NCI-H146 treated with DMSO at 0.1 percent for 48 hours (cell line): ENCODE data around the gene ATP6V1E1.
"Not testable (repeated sequence)": the region's sequence is repeated elsewhere in the genome, so short reads cannot be mapped to it uniquely, and the experiment has no call there.

Experiments used
- DNase-seq: peaks from one replicate; lab custom pipeline; 2025; ENCODE audit not compliant: unreplicated experiment; lab: John Stamatoyannopoulos, UW

The ATP6V1E1 gene

DNA sequence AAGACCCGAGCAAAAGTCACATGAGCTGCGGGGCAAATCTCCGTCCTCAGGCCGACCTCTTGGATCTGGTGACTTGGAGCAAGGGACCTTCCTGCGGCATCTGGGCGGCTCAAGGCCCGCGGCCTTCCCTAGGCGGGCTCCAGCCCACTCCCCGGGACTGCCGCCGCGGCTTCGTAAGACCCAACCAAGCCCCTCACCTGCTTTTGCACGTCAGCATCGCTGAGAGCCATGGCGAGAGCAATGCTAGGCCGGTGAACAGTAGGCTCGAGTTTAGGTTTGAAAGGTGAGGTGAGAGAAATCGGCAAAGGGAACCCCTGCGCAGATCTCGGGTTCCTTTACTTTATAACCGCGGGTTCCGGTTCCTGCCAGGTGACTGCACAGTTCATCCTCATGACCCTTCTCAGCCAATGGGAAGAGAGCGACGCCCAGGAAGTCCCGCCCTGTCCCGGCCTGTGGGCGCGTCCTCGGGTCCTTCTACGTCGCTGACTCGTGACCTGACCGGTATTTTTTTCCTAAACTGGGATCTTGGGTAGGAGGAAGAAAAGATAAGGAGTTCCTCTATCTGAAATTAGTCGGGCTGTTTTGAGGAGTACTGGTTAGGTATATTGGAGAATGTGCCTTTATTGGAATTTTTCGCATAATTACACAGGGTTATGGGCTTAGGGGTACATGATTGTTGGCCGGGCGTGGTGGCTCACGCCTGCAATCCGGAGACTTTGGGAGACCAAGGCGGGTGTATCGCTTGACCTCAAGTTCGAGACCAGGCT lies at the start of gene ATP6V1E1:
Gene ATP6V1E1, minus strand, starts transcription at position 344 of the 767 bp plus-strand sequence. Its CDS starts 114 bp downstream, at position 230.
- DNase-seq: peak; percentile 83

DNA sequence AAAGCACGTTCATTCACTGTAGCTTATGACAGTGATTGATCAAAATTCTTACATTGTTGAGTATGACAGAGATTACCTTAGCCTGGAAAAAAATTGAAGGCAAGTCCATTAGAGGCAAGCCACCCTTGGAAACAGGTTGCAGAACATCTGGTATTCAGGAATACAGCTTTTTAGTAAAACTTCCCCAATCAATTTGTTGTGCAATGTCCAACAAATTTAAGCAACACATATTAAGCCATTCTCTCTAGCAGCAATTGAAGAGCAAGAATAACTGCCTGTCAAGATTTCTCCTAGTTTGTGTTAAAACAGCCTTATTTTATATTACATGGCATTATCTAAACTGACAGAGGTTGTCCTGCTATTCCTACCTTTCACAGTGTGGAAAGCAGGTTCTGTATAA lies 47.0 kb upstream of the ATP6V1E1 start:
- no peak for DNase-seq

DNA sequence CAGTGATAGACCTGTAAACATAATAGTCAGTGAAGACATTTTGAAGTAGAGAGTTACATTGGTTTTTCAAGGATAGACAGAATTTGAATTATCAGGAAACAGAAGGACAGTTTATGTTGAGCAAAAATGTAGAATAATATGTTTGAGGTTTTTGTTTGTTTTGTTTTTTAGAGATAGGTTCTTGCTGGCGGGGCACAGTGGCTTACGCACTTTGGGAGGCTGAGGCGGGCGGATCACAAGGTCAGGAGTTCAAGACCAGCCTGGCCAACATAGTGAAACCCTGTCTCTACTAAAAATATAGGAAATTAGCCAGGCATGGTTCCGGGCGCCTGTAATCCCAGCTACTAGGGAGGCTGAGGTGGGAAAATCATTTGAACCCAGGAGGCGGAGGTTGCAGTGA lies 45.6 kb upstream of the ATP6V1E1 start:
- DNase-seq: no peak

DNA sequence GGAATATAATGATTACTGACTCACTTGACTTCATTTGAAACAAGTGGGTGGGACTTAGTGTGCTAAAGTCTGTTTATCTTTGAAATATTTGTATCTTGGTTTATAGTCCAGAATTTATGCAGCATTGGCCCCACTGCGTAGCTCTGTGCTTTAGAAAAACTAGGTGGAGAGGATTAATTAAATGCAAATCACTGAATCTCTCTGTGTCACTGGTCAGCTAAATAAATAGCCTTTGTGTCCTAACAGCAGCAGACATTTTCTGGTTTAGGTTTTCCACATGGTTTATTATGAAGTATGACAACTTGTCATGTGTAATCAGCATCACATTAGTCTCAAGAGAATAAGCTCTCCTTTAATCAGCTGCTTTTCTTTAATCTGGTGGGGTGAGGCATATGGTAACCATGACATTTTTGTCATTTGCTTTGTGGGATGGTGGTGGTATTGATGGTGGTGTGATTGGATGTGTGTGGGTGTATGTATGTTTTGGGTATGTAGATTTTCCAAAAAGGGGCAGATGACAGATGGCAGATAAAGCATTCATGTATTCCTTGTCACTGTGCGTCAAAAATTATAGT lies 44.0 kb upstream of the ATP6V1E1 start:
- no peak for DNase-seq

DNA sequence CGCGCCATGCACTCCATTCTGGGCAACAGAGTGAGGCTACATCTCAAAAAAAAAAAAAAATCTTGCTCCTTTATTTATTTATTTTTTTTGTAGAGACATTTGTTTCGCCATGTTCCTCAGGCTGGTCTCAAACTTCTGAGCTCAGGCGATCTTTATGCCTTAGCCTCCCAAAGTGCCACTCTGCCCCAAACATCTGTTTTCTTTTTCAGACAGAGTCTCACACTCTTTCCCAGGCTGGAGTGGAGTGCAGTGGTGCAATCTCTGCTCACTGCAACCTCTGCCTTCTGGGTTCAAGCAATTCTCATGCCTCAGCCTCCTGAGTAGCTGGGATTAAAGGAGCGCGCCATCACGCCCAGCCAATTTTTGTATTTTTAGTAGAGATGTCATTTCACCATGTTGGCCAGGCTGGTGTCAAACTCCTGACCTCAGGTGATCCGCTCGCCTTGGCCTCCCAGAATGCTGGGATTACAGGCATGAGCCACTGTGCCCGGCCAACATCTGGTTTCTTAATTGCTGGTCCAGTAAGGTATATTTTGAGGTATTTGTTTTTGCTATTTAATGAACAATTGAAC lies 43.1 kb upstream of the ATP6V1E1 start:
- not testable (repeated sequence) for DNase-seq

DNA sequence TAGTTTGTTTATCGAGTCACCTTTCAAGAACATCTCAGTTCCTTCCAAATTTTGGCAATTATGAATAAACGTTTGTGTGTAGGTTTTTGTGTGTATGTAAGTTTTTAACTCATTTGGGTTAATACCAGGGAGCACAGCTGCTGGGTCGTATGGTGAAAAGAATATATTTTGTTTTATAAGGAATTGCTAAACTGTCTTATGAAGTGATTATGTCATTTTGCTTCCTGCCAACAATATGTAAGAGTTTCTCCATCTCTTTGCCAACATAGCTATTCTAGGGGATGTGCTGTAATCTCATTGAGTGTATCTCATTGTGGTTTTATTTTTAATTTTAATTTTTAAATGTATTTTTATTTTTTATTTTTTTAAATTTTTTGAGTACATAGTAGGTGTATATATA lies 37.3 kb upstream of the ATP6V1E1 start:
- DNase-seq: no peak

DNA sequence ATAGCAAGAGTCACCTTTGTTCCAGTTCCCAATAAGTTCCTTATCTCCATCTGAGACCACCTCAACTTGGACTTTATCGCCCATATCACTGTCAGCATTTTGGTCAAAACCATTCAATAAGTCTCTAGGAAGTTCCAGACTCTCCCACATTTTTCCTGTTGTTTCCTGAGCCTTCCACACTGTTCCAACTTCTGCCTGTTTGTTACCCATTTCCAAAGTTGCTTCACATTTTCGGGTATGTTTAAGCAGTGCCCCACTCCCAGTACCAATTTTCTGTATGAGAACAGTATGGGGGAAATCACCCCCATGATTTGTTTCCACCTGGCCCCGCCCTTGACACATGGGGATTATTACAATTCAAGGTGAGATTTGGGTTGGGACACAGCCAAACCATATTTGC lies 36.7 kb upstream of the ATP6V1E1 start:
- DNase-seq: no peak

DNA sequence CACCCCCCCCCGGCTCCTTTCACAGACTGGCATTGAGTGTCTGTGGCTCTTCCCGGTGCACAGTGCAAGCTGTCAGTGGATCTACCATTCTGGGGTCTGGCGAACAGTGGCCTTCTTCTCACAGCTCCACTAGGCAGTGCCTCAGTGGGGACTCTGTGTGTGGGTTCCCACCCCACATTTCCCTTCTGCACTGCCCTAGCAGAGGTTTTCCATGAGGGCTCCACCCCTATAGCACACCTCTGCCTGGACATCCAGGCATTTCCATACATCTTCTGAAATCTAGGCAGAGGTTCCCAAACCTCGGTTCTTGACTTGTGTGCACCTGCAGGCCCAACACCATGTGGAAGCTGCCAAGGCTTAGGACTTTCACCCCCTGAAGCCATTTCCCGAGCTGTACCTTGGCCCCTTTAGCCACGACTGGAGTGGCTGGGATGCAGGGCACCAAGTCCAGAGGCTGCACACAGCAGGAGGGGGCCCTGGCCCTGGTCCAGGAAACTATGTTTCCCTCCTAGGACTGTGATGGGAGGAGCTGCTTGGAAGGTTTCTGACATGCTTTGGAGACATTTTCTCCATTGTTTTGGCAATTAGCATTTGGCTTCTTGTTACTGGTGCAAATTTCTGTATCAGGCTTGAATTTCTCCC lies 36.0 kb upstream of the ATP6V1E1 start:
- no peak for DNase-seq

DNA sequence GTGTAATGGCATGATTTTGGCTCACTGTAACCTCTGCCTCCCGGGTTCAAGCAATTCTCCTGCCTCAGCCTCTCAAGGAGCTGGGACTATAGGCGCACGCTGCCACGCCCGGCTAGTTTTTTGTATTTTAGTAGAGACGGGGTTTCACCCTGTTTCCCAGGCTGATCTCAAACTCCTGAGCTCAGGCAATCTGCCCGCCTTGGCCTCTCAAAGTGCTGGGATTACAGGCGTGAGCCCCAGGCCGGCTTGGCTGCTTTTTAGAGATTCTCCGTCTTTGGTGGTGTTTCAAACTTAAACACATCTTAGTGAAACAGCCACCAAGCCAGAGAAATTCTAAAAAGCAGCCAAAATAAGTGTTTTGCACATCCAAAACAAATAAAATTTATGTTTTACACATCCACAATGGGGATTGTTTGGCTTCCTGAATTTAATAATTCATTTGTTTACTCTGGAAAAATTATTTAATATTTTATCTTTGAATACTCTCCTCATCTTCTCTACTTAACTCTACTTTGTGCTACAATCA lies 28.4 kb upstream of the ATP6V1E1 start:
- DNase-seq: no peak

DNA sequence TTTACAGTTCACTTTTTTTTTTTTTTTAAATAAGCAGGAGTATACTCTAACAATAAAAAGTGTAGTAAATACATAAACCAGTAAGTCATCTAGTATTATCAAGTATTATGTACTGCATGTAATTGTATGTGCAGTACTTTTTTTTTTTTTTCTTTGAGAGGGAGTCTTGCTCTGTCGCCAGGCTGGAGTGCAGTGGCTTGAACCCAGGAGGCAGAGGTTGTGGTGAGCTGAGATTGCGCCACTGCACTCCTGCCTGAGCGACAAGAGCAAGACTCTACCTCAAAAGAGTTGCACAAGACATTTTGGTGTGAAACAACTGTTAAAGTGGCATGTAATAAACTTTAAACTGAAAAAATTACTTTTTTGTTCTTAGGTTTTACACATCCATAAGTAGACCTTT lies 26.7 kb upstream of the ATP6V1E1 start:
- no peak for DNase-seq

DNA sequence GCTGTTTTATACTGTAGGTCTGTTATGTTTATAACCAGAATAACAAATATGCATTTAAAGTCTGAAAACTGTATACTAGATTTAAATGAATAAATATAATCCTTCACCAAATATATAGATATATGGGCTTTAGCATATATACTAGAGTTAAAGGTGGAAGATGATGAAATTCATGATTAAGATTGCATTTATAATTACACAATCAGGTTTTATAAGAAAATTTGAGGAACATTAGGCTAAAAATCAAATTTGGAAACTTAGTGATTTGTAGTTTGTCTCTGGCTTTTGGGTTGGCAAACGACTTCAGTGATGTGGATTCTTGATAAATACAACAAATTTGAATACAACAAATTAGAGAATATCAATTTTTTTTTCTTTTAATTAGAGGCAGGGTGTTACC lies 20.0 kb upstream of the ATP6V1E1 start:
- no peak for DNase-seq

DNA sequence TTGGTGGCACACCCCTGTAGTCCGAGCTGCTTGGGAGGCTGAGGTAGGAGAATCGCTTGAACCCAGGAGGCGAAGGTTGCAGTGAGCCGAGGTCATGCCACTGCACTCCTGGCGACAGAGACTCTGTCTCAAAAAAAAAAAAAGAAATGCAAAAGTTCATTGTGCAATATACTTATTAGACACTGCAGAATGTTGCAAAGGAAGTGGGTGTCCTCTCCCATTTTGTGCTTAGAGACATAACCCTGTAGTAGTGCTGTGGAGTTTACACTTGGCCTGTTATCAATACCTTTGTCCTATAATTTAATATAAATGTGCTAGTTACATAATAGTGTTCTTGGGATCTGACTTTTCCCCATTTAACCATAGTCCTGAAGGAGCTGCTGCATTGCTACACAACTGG lies 19.4 kb upstream of the ATP6V1E1 start:
- no peak for DNase-seq

DNA sequence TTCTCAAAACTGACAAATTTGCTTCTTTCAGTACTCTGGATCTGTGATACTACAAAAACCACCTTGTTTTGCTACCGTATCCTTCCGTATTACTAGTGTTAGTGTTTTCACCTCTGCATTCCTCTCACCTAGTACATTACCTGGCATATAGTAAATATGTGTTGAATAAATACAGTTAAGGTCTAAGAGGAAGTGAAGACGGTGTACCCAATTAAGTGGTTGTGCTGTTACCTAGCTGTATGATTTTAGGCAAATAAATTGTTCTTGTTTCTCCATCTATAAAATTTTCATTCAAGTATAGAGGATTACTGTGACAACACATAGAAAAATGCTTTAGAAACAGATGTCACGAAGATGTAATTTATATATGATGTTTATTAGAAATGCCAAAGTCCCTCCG lies 18.9 kb upstream of the ATP6V1E1 start:
- no peak for DNase-seq

DNA sequence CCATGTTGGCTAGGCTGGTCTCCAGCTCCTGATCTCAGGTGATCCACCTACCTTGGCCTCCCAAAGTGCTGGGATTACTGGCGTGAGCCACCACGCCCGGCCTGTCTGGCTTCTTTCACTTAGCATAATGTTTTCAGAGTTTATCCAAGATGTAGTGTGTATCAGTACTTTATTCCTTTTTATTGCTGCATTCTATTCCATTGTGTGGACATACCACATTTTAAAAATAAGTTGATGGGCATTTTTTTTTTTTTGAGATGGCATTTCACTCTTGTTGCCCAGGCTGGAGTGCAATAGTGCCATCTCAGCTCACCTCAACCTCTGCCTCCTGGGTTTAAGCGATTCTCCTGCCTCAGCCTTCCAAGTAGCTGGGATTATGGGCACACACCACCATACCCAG lies 13.8 kb upstream of the ATP6V1E1 start:
- not testable (repeated sequence) for DNase-seq

DNA sequence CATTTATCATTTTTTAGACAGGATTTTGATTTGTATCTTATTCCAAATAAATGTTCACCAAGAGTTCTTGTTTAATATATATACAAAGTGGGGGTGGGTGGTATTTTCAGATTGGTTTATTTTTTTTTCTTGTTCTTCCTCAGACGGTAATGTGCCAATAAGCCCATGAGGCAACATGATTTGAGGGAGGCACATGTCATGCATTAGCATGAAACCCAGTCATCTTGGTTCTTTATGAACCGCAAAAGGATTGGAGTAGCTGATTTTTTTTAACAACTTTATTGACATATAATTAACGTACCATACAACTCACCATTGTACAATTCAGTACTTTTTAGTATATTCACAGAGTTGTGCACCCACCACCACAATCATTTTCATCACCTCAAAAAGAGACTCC lies 12.7 kb upstream of the ATP6V1E1 start:
- DNase-seq: no peak

DNA sequence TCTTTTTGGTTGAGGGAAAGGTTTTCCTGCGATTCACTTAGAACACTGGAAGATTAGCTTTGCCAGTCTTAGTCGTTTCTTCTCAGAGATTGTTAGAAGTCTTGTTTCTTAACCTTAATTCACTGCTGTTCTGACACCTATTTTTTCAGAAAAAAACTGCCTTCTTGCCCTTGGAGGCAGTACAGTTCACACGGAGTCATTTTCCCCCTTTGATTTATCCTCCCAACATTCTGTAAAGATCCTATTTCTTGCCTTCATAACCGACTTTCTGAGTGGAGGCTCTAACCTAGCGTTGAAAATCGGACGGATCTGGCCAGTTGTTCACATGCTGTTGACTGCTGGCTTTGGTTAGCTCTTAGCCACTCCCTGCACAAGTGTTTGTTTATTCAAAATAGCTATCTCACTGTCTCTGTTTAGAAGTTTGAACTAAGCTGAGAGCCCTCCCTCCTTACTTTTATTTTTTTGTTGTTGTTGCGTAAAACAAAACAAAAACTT lies 10.7 kb upstream of the ATP6V1E1 start:
- no peak for DNase-seq

DNA sequence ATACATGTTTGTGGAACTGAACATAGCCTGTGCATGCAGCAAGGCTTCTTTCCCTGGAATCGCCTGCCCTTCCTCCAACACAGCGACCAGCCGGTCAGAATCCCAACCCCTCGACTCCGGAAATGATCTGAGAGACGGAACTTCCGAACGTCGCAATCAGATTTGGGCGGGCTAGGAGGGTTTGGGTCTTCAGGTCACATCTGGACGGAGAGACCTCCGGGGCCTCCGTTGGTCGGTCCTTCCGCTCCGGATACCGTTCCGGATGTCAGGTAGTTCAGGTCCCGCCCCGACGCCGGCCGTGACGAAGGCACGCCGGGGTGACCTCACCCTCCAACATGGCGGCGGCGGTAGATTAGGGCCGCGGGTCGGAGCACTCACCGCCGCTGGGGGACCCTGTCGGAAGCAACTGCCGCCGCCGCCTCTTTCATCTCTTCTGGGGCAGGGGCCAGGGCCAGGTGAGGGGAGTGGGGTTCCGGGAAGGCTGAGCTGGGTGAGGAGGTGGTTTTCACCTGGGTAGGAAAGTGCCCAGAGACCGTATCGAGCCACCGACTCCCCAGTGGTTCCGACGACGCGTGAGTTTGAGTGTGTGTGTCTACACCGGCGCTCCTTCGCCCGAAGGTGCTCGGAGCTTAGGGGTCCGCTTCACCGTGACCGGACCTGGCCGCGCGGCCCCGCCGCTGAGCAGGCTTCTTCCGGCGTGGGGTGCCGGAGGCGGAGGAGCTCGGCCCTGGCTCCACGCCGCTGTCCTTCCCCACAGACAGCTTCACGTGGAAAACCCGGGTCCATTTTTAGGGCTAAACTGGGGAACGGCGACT lies 10.1 kb upstream of the ATP6V1E1 start, which contains the start of gene BCL2L13:
Gene BCL2L13, plus strand, starts transcription at position 326 of the 815 bp plus-strand sequence. CDS start 16,955 bp downstream, outside the sequence.
- peak; percentile 48 for DNase-seq

DNA sequence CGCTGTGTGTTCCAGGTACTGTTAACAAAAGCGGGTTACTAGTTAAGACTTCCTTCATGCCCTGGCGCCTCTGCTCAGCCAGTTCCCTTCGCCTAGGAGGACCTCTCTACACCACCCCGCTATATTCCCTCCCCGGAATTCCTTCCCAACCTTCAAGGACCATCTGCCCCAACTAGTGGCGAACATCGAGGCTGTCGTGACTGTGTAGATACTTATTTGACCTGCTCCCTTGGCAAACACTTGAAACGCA lies 9.6 kb upstream of the ATP6V1E1 start:
- DNase-seq: no peak

DNA sequence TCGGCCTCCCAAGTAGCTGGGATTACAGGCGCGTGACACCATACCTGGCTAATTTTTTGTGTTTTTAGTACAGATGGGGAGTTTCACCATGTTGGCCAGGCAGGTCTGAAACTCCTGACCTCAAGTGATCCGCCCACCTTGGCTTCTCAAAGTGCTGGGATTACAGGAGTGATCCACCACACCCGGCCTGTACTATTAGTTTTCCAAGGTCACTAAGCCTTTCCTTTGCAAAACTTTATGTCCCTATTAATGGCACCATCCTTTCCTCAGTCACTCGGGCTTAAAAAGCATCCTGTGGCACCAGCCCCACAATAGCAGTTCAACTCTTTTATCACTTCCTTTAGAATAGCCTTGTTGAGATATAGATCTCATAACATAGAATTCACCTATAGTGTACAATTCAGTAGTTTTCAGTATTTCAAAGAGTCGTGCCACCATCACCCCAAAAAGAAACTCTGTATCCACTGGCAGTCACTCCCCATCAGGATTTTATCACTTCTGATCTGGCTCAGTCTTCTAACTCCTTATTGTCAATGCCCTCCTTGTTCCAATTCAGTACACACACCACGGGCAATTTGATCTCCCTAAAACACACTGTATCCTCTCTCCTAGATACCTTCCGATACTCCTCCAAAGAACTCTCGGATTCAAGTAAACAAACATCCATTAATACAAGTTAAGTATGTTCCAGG lies 9.1 kb upstream of the ATP6V1E1 start:
- DNase-seq: peak; percentile 21

DNA sequence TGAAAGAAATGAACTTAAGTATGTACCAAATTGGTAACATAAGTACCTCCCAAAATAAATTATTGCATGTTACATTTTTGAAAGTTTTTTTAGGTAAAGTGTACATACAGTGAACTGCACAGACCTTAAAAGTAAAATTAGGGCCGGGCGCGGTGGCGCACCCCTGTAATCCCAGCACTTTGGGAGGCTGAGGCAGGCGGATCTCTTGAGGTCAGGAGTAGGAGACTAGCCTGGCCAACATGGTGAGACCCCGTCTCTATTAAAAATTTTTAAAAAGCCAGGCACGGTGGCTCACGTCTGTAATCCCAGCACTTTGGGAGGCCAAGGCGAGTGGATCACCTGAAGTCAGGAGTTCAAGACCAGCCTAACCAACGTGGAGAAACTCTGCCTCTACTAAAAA lies 8.3 kb upstream of the ATP6V1E1 start:
- not testable (repeated sequence) for DNase-seq
